ENCODE measurements around the gene RASL10A.
"Not testable (repeated sequence)": the region's sequence is repeated elsewhere in the genome, so short reads cannot be mapped to it uniquely, and the experiment has no call there.

RASL10A gene

GRCh38 chr22:29346659-29347058 is 31.2 kb upstream of the RASL10A start:
- Histone ChIP-seq H2AFZ (no peak overlapping the region), H3K27me3 (ENCODE audit: control insufficient read depth, insufficient read depth, low read length) (no peaks in the 10 kb centered on the region), H3K27ac (no peak overlapping the region), H3K4me2 (ENCODE audit: low read length) (no peak overlapping the region), H3K9ac (no peak overlapping the region), H3K9me3 (ENCODE audit: control insufficient read depth, low read length) (no peaks in the 10 kb centered on the region), H3K4me3 (ENCODE audit: low read depth, low read length) (no peak overlapping the region), H3K4me1 (peaks cover 9% of the 10 kb centered on the region), H3K36me3 (ENCODE audit: control insufficient read depth, insufficient read depth, low read length) (no peaks in the 10 kb centered on the region), H3K79me2 (no peaks in the 10 kb centered on the region)
- TF ChIP-seq CTCF (IDR thresholded peaks at IDR 0.05) = no peak

- H3K27ac ChIP-seq = no peak overlapping the region
- H3K4me1 ChIP-seq = peaks cover 9% of the 10 kb centered on the region
- no peaks in the 10 kb centered on the region for H3K27me3 ChIP-seq (ENCODE audit: control insufficient read depth, insufficient read depth, low read length)
- no peaks in the 10 kb centered on the region for H3K36me3 ChIP-seq (ENCODE audit: control insufficient read depth, insufficient read depth, low read length)
- no peak overlapping the region for H2AFZ ChIP-seq
- no peak for TF ChIP-seq CTCF (IDR thresholded peaks at IDR 0.05)
- no peak overlapping the region for H3K9ac ChIP-seq
- no peak overlapping the region for H3K4me3 ChIP-seq (ENCODE audit: low read depth, low read length)
- H3K4me2 ChIP-seq (ENCODE audit: low read length) = no peak overlapping the region
- no peaks in the 10 kb centered on the region for H3K9me3 ChIP-seq (ENCODE audit: control insufficient read depth, low read length)
- H3K79me2 ChIP-seq = no peaks in the 10 kb centered on the region
Measured at GRCh38 chr22:29345932-29346331, 30.4 kb upstream of the RASL10A start.

DNA sequence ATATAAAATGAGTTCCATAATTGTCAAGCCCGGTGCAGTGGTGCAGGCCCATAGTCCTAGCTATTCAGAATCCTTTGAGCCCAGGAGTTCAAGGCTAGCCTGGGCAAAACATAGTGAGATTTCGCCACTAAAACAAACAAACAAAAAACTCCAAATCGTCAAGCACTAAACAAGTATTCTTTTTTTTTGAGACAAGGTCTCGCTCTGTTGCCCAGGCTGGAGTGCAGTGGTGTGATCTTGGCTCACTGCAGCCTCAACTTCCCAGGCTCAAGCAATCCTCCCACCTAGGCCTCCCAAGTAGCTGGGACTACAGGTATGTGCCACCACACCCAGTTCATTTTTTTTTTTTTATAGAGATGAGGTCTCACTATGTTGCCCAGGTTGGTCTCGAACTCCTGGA is 29.4 kb upstream of the RASL10A start:
- H2AFZ ChIP-seq; H3K4me3 ChIP-seq (ENCODE audit: low read depth, low read length); H3K9ac ChIP-seq; H3K27me3 ChIP-seq (ENCODE audit: control insufficient read depth, insufficient read depth, low read length); H3K79me2 ChIP-seq; H3K9me3 ChIP-seq (ENCODE audit: control insufficient read depth, low read length); H3K36me3 ChIP-seq (ENCODE audit: control insufficient read depth, insufficient read depth, low read length); H3K4me1 ChIP-seq; H3K4me2 ChIP-seq (ENCODE audit: low read length): not testable (repeated sequence)
- peak overlapping the region; percentile 20 for H3K27ac ChIP-seq

GRCh38 chr22:29344137-29344536 is 28.6 kb upstream of the RASL10A start:
- H3K9ac ChIP-seq = no peak overlapping the region
- H3K79me2 ChIP-seq = no peaks in the 10 kb centered on the region
- H3K36me3 ChIP-seq (ENCODE audit: control insufficient read depth, insufficient read depth, low read length) = no peaks in the 10 kb centered on the region
- TF ChIP-seq CTCF (IDR thresholded peaks at IDR 0.05) = no peak
- no peaks in the 10 kb centered on the region for H3K9me3 ChIP-seq (ENCODE audit: control insufficient read depth, low read length)
- peaks cover 9% of the 10 kb centered on the region for H3K4me1 ChIP-seq
- H2AFZ ChIP-seq = no peak overlapping the region
- no peaks in the 10 kb centered on the region for H3K27me3 ChIP-seq (ENCODE audit: control insufficient read depth, insufficient read depth, low read length)
- peak overlapping the region; percentile 15 for H3K27ac ChIP-seq
- no peak overlapping the region for H3K4me3 ChIP-seq (ENCODE audit: low read depth, low read length)
- no peak overlapping the region for H3K4me2 ChIP-seq (ENCODE audit: low read length)

DNA sequence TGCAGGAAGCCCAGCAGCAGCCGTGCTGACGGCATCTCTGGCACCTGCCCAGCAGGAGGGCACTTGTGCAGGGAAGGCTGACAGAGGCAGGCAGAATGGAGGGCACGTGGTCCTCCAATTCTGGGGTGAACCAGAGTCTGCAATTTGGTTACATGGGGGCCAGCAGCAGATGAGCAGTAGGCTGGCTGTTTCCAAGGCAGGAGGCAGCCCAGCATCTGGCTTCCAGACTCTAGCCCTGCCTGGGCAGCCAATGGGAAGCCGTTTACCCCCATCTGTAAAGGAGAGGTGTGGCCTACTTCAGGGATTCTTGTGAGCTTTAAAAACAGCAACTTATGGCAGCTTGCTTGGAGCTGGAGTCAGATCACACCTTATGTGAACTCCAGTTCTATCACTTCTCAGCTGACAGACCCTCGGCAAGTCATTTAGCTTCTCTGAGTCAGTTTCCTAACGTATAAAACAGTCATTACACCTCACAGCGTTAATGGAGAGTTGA is 27.9 kb upstream of the RASL10A start:
- H3K27ac ChIP-seq = peak overlapping the region; percentile 36
- peaks cover 9% of the 10 kb centered on the region for H3K4me1 ChIP-seq
- no peak for TF ChIP-seq CTCF (IDR thresholded peaks at IDR 0.05)
- H3K27me3 ChIP-seq (ENCODE audit: control insufficient read depth, insufficient read depth, low read length) = no peaks in the 10 kb centered on the region
- H3K9ac ChIP-seq = no peak overlapping the region
- H3K4me2 ChIP-seq (ENCODE audit: low read length) = peak overlapping the region; percentile 37
- H3K79me2 ChIP-seq = no peaks in the 10 kb centered on the region
- no peak overlapping the region for H2AFZ ChIP-seq
- no peaks in the 10 kb centered on the region for H3K9me3 ChIP-seq (ENCODE audit: control insufficient read depth, low read length)
- H3K4me3 ChIP-seq (ENCODE audit: low read depth, low read length) = no peak overlapping the region
- H3K36me3 ChIP-seq (ENCODE audit: control insufficient read depth, insufficient read depth, low read length) = no peaks in the 10 kb centered on the region

All from parathyroid adenoma (tissue), 2 donors.